Dedifferentiated amniotic fluid mesenchymal stem cell (primary cell): ENCODE results near the gene KCNT1.

ENCODE experiments used
- DNase-seq: peaks from one replicate; pipeline ENCODE4 v3.0.0-alpha.2; 2016; ENCODE audit errors: extremely low spot score

KCNT1 gene

DNA sequence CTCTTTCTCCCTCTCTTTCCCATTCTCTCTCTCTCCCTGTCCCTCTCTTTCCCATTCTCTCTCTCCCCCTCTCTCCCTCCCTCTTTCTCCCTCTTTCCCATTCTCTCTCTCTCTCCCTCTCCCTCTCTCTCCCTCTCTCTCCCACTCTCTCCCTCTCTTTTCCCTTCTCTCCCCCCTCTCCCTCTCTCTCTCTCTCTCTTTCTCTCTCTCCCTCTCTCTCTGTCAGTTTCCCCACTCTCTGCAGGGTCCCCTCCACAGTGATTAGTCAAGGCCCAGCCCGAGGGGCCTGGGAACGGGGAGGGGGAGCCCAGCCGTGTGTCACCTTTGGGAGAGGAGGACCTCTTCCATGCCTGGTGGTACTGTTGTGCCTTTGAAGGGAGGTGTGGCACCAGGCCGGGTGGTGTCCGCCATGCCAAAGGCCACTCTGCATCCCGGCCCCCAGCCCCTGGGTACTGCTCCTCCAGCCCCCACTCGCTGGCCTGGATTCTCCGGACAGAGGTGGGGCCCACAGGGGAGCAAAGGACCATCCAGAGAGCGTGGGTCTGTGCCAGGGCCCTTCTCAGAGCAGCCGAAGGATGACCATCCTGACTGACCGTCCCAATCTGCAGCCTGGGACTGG lies 25.4 kb downstream of the KCNT1 start:
- no peak for DNase-seq

DNA sequence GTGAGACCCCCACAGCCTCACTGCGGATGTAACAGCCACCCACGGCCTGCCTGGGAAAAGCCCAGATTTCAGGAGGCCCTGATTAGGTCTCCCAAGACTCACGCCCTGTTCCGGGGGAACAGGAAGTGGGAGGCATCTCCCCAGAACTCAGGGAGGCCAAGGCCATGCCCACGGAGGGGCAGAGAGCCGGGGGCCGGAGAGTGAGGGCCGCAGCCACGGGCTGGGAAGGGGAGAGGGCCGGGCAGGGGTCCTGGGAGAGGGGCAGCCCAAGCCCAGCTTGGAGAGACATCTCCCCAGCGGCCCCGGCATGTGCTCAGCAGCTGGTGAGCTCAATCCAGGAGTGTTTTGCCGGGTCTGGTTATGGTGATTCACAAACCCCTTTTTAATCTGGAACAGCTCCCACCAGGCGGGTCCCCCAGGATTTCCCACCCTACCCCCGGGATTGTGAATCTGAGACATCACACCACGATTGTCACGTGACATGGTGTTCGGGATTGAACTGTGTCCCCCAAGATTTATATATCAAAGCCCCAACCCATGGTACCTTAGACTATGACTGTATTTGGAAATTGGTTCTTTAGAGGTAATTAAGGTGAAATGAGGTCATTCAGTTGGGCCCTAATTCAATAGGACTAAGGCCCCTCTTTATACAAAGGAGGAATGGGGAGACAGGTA lies 26.6 kb downstream of the KCNT1 start:
- DNase-seq, result no peak

DNA sequence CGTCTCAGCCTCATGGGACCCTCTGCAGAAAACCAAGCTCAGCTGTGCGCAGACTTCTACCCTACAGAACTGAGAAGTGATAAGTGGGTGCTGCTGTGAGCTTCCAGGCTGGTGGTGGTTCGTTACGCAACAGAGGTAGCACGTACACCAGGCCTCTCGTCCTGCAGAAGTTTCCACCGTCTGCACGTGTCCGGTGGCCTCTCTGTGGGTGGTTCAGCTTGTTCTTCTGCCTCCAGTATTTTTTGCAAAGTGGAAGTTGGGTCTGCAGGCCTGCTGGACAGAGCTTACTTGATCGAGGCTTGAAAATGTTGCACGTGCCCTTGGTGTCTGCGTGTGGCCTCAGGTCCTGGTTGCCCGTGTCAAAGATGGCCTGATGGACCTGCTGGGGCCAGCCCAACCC lies 27.5 kb downstream of the KCNT1 start:
- DNase-seq, result no peak

DNA sequence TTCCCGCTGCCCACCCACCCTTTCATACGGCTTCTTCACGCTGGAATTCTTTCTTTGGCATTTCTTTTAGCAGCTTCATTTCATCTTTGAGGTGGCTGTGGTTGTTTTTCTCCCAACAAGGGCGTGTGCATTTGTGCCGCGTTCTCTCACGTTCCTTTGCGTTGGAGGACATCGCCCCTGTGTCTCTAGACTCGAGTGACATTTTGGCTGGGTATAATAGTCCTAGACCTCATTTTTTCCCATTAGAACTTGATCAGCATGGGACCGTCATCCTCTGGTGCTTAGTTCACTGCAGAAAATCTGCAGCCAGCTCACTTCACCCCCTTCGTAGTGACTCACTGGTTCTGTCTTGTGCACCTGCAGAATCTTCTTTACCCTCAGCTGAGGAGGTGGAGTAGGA lies 29.5 kb downstream of the KCNT1 start:
- no peak for DNase-seq

DNA sequence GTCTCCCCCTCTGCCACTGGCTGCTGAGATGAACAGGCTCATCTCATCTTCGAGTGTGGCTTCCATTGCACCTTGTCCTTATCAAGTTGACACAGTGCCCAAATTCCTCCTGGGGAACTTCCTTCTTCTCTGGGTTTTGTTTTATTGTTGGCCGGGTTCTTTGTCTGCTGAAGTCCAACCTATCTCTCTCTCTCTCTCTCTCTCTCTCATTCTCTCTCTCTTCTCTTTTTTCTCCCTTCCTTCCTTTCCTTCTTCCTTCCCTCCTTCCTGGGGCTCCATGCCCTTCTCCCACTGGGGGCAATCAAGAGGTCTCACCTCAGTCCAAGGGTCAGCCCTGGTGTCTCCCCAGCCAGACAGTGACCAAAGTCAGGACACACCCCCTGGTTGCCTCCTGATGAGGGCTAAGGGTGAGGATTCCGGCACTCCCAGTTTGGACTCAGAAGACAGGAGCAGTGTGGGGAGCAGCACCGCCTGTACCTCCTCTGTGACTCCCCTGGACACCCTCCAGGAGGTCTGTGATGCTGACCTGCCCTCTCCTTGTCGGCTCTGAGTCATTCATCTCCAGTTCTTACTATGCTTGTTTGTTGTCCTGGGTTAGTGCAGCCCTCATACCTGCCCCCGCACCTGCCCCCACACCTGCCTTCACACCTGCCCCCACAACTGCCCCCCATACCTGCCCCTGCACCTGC lies 30.7 kb downstream of the KCNT1 start:
- no peak for DNase-seq

DNA sequence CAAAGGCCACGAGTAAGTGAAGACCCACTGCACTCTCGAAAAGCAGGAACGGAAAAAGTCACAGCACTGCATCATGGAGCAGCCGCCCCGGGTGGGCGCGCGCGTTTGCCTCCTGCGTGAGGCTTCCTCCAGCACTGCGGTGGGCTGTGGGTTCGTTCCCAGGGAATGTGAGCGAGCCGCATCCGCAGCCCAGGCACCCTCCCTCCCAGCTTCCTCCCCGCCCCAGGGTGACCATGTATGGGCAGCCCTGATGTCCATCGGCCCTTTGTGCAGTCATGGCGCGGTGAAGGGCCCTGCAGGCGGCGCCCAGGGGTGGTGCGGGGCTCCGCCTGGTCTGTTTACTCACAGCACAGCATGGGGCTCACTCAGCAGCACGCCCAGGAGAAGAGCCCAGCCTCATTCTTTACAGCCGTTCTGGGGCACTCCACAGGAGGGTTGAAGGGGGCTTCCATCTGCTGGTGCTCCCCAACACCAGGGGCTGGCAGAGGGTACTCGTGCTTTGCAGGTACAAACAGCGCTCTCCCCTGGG lies 32.7 kb downstream of the KCNT1 start:
- no peak for DNase-seq

DNA sequence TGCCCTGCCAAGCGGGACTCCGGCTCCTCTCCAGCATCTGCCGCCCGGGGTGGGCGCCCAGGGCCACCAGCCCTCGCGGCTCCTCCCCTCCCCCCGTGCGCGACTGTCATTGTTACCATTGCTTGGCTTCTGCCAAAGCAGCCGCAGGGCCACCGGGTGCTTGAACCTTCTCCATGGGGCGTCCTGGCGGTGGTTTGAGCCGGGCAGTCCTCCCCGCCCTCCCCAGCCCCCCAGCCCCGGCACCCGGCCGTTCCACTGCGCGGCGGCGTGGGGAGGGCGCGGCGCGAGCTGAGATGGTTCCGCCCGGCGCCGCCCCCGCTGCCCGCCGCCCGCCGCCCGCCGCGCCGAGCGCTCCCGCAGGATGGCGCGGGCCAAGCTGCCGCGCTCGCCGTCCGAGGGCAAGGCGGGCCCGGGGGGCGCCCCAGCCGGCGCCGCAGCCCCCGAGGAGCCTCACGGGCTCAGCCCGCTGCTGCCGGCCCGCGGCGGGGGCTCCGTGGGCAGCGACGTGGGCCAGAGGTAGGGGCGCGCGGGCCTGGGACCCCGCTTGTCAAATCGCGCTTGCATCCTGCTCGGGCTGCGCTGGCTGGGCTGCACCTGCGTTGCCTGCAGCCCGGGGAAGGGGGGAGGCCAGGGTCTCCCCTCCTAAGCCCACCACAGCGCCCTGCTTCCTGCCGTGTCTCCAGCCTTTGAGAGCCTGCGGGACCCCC lies 34.4 kb downstream of the KCNT1 start:
- no peak for DNase-seq

GRCh38 chr9:135736979-135737839 lies 35.2 kb downstream of the KCNT1 start:
- DNase-seq, result no peak

- DNase-seq, result no peak
Observed at GRCh38 chr9:135737840-135738521, 36.0 kb downstream of the KCNT1 start.

- no peak for DNase-seq
Observed at GRCh38 chr9:135739271-135740220, 37.6 kb downstream of the KCNT1 start.

DNA sequence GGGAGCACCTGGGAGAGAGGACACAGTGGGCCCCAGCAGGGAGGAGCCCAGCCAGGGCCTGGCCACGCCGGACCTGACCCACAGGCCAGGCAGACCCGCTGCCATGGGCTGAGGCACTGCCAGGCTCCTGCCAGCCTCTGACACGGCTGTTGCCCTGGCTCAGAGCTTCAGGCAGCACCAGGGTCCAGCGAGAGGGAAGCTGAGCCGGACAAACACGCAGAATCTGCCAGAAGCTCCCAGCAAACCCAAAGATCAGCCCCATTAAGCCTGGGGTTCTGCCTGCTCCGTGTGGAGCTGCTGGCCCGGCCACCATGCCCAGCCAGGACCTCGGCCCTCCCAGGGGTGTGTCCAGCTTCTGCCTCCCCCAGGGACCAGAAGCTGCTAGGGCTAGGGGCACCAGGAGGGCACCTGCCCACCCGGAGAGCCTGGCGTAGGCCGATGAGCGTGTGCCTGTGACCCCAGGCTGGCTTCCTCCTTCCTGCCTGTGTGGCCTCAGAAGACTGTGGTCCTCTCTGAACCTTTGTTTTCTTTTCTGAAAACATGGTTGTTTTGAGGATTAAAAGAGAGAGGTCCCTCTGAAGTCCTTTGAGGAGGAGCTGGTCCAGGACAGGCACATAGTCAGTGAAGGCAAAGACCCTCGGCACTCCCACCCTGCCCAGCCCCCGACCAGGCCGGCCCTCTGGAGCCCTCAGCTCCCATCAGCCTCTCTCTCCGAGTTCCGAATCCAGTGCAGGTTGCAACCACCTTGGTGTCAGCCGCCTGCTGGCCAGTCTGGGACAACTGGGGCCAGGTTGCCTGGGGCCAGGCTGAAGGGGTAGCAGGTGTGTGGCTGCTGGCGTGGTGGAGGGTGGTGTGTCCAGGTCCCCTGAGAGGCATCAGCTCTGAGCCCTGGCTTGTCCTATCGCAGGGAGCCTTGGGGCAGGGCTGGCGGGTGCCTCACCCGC lies 39.6 kb downstream of the KCNT1 start:
- no peak for DNase-seq

DNA sequence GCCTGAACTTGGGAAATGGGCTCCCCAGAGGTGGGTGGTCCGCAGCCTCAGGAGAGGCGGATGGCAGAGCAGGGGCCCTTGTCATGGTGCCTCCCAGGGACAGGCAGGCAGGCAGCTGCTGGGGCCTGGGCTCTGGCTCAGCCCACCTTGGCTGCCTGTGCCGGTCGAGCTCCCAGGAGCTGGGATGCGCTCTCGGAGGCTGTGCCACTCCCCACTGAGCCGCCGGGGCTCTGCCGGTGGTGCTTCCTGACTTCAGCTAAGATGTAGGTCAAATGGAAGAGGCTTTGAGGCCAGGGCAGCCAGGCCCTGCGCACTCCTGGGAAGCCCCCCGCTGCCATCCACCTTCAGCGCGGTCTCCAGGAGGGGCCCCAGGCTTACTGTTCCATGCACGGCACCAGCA lies 41.0 kb downstream of the KCNT1 start:
- no peak for DNase-seq

GRCh38 chr9:135743546-135744332 lies 41.8 kb downstream of the KCNT1 start:
- no peak for DNase-seq

DNA sequence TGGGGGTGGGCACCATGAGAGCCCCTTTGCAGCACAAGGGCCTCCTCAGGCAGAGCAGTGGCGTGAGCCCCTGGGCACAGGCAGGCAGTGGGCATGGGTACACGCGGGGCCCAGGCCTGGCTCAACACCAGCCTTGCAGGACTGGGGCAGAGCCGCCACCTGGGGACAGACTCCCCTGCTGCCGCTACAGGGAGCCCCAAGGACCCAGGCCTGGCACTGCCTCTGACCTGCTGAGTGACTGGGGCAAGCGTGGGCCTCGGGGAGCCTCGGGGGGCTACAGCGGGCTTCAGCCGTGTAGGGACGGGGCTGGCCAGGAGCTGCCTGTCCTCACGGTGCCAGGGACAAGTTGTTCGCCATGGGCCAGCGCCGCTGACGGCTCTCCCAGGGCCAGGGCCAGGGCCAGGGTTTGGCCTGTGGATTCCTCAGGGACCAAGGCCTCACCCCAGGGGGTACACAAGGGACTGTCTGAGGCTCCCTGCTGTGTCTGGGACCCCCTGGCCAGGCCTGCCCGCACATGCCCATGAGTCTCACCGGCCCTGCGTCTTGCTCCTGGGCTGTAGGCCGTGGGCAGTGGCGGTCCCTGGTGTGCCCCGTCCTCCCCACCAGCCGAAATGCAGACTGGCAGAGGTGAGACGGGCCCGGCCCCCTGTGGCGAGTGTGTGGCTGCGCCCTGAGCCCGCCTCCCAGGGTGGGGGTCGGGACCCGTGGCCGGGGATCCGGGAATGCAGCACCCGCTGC lies 42.5 kb downstream of the KCNT1 start:
- no peak for DNase-seq

- no peak for DNase-seq
Observed at GRCh38 chr9:135745189-135745588, 43.2 kb downstream of the KCNT1 start.

DNA sequence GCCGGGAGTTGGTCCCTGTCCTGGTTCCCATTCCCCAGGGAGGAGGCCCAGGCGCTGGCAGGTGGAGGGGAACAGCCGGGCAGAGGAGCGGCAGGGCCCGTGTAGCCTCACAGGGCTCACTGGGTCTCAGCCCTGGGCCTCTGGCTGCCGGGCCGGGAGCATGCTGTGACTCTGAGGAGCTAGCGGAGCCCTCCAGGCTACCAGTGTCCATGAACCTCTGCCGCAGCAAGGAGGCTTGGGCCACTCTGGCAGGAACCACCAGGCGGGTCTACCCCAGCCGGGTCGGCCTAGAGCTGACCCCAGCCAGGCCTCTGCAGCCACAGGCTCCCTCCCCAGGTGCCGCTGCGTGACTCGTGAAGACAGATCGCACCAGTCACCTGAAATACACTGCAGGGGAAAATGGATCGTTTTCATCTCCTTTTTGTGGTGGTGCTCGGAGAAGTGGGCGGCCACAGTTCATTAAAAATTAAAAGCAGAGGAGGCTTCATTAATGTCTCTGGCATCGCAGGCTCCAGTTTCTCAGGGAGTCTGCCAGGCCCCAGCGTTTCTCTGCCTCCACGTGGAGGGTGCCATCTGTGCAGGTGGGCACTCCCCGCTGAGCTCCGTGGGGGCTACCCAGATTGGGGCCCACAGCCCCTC lies 43.8 kb downstream of the KCNT1 start:
- DNase-seq, result no peak

DNA sequence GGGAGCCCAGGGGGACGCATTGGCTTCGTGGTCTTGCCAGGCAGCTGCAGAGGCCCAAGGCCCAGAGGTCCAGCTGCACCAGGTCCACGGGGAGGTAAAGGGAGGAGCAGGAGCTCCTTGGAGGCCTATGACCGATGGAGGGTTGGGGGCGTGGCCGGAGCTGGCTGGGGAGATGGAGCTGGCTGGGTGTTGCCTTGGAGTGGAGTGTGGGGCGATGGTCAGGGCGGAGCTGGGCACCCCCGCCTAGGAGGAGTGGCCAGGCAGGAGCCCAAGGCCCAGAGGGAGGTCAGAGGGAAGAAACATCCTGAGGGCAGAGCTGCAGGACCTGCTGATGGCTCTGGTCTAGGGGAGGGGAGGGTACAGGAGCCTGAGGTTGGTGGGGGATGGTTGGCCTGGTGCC lies 44.6 kb downstream of the KCNT1 start:
- no peak for DNase-seq
